ENCODE results near the gene MLXIPL.
"Not testable (repeated sequence)": the region's sequence is repeated elsewhere in the genome, so short reads cannot be mapped to it uniquely, and the experiment has no call there.

MLXIPL gene

GRCh38 chr7:73645643-73646174, 21.4 kb upstream of the MLXIPL start:
- no peak for FAIRE-seq

GRCh38 chr7:73644688-73645286, 20.5 kb upstream of the MLXIPL start:
- no peak for DNase-seq (ENCODE audit: insufficient read length, low spot score)
- no peak for FAIRE-seq

More at GRCh38 chr7:73645643-73646174, 21.4 kb upstream of the MLXIPL start:
- DNase-seq (ENCODE audit: insufficient read length, low spot score), result no peak

DNA sequence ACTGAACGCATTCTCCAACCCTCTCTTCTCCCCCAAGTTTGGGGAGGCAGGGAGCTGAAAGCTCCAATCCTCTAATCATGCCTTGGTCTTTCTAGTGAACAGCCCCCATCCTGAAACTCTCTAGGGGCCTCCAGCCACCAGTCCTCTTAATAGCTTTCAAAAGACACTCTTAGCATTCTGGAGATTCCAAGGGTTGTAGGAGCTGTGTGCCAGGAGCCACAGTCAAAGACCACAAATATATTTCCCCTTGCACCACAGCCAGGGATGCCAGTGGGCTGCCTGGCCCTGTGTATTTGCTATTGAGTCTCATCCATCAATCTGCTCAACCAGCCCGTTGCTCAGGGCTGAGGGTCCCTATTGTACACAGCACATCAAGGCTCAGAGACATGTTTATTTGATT, 18.5 kb upstream of the MLXIPL start:
- FAIRE-seq, result no peak
- DNase-seq (ENCODE audit: insufficient read length, low spot score), result no peak

GRCh38 chr7:73638911-73639310, 14.6 kb upstream of the MLXIPL start:
- no peak for DNase-seq (ENCODE audit: insufficient read length, low spot score)
- no peak for FAIRE-seq

- DNase-seq (ENCODE audit: insufficient read length, low spot score), result no peak
- FAIRE-seq, result no peak
Observed at GRCh38 chr7:73635428-73636200, 11.3 kb upstream of the MLXIPL start.

- FAIRE-seq (no peak), DNase-seq (ENCODE audit: insufficient read length, low spot score) (no peak)
Observed at GRCh38 chr7:73633844-73634243, 9.5 kb upstream of the MLXIPL start.

- no peak for FAIRE-seq
Observed at GRCh38 chr7:73633323-73633722, 9.0 kb upstream of the MLXIPL start.

GRCh38 chr7:73631558-73631957, 7.2 kb upstream of the MLXIPL start:
- FAIRE-seq (no peak), DNase-seq (ENCODE audit: insufficient read length, low spot score) (no peak)

More at GRCh38 chr7:73633323-73633722, 9.0 kb upstream of the MLXIPL start:
- no peak for DNase-seq (ENCODE audit: insufficient read length, low spot score)

DNA sequence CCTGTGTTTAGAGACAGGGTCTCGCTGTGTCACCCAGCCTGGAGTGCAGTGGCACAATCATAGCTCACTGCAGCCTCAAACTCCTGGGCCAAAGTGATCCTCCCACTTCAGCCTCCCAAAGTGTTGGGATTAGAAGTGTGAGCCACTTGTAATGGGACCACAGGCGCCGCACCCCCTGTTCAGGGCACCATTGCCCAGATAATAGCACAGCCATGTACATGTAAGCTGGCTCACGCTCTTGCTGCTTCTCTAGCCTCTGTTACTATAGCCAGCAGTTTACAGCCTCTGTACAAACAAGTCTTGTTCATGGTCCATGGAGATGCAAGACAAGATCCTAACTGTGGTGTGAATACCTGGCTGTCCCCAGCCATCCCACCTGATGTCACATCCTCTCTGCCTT, 4.2 kb upstream of the MLXIPL start:
- FAIRE-seq (no peak), DNase-seq (ENCODE audit: insufficient read length, low spot score) (no peak)

DNA sequence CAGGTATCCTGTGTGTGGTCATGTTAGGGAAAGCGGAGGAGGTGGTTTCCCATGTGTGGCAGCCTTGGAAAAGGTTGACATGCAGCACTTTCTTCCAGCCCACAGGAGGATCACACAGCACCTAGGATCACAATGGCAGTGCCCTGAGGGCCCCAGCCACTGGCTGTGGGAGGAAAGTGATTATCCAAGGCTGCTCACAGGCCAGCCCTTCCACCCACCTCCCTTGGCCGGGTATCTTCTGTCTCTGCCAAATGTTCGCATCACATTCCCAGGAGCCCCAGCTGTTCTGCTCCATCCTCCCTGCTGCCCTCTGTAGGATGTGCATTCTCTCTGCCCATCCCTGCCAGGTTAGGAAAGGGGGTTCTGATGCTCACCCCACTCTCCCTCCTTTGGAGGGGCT, 2.5 kb upstream of the MLXIPL start:
- FAIRE-seq (no peak), DNase-seq (ENCODE audit: insufficient read length, low spot score) (no peak)

- FAIRE-seq (no peak), DNase-seq (ENCODE audit: insufficient read length, low spot score) (no peak)
Observed at GRCh38 chr7:73625276-73625675, 954 bp upstream of the MLXIPL start.

DNA sequence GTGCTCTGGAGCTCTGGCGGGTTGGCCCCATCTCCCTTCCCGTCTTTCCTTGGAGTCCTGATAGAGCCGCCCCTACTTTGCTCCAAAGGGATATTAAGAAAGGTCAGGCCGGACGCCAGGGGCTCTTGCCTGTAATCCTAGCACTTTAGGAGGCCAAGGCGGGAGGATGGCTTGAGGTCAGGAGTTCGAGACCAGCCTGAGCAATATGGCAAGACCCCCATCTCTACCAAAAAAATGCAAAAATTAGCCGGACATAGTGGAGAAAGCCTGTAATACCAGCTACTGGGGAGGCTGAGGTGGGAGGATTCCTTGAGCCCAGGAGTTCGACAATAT, 313 bp upstream of the MLXIPL start:
- DNase-seq (ENCODE audit: insufficient read length, low spot score), result no peak
- FAIRE-seq, result no peak

- DNase-seq (ENCODE audit: insufficient read length, low spot score) (no peak), FAIRE-seq (no peak)
Observed at GRCh38 chr7:73622909-73623797, 1.2 kb downstream of the MLXIPL start.

DNA sequence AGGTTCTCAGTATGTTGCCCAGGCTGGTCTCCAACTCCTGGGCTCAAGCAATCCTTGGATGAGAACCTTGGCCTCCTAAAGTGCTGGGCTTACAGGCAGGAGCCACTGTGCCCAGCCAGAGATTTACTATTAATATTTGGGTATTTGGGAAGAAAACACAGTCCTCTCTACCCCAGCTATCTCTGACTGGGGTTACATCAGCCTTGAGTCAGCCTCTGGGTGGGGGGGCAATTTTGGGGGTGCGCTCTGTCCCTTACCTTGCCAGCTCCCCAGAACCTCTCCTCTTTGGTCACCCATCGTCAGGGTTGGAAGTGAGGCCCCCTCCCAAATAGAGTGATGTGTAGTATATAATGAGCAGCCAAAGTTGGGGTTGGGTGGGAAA, 1.8 kb downstream of the MLXIPL start:
- FAIRE-seq, result no peak
- no peak for DNase-seq (ENCODE audit: insufficient read length, low spot score)

DNA sequence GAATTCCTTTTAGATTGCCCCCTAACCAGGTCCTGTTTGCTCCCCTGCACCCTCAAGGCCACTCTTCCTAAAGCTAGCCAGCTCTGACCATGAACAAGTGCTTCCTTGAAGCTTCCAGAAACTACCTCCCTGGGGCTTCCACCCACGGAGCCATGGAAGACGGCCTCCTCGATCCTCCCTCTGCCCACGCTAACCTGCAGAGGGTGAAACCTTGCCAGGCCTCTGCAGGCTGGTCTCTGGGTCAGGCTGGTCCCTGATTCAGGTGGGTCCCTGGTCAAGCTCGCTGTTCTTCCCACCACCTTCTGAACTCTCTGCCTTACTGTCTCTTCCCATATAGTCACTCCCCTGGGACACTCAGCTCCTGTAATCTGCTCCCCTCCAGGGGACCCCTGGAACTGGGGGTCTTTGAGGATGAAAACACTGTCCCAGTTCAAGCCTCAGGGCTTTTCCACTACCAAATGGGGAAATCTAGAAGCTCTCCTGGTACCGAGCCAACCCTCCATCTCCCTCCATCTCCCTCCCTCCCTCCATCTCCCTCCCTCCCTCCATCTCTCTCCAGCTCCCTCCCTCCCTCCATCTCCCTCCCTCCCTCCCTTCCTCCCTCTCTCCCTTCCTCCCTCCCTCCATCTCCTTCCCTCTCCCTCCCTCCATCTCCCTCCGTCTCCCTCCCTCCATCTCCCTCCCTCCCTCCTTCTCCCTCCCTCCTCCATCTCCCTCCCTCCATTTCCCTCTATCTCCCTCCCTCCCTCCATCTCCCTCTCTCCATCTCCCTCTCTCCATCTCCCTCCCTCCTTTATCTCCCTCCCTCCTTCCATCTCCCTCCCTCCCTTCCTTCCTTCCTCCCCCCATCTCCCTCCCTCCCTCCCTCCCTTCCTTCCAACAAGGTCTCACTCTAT, 2.9 kb downstream of the MLXIPL start:
- FAIRE-seq (no peak), DNase-seq (ENCODE audit: insufficient read length, low spot score) (no peak)

DNA sequence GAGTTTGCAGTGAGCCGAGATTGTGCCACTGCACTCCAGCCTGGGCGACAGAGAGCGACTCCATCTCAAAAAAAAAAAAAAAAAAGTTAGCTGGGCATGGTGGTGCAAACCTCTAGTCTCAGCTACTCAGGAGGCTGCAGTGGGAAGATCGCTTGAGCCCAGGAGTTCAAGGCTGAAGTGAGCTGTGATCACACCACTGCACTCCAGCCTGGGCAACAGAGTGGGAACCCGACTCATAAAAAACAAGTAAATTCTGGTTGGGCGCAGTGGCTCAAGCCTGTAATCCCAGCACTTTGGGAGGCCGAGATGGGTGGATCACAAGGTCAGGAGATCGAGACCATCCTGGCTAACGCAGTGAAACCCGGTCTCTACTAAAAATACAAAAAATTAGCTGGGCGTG, 4.9 kb downstream of the MLXIPL start:
- DNase-seq (ENCODE audit: insufficient read length, low spot score); FAIRE-seq: not testable (repeated sequence)

DNA sequence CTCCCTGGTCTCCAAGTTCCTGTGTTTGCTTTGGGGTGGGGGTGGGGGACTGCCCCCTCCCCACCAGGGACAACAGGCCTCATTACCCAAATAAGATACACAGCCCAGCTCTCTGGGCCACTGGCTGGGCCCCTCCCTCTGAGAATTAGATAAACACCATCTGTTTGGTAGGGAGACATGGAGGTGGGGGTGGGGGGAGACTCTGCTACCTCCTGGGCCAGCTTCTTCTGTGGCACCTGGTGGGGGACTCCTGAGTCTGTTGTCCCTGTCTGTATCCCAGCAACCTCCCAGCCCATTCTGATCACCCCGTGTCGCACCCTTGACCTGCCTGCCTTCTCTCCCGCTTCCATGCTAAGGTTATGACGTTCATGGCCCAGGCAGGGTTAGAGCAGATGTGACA, 5.8 kb downstream of the MLXIPL start:
- DNase-seq (ENCODE audit: insufficient read length, low spot score), result no peak
- FAIRE-seq, result no peak

GRCh38 chr7:73617520-73617919, 6.8 kb downstream of the MLXIPL start:
- not testable (repeated sequence) for FAIRE-seq

DNA sequence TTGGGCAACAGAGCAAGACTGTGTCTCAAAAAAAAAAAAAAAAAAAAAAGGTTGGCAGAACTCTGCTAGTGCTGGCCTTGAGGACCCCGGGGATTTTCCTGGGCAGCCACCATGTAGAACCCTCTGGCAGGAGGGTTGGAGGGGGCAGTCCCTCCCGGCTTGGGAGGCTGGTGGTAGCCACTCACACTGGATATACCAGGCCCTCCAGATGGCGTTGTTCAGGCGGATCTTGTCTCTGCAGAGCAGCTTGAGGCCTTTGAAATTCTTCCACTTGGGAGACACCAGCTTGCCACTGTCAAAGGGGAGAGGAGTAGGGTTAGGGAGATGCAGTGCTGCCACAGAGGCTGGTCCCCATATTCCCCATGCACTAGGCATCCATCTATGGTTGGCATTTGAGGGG, 8.4 kb downstream of the MLXIPL start:
- DNase-seq (ENCODE audit: insufficient read length, low spot score), result no peak
- no peak for FAIRE-seq

More at GRCh38 chr7:73617520-73617919, 6.8 kb downstream of the MLXIPL start:
- DNase-seq (ENCODE audit: insufficient read length, low spot score), result not testable (repeated sequence)

- DNase-seq (ENCODE audit: insufficient read length, low spot score); FAIRE-seq: not testable (repeated sequence)
Observed at GRCh38 chr7:73614937-73615336, 9.4 kb downstream of the MLXIPL start.

Data from GM19239 (cell line).